Neural cell (in vitro differentiated cells): ENCODE data around the gene ZNF462. TPM values are rescaled to one million over a fixed set of nuclear protein-coding genes. Genes with fewer than 3 reads are reported as not detected.

Experiments
- H2AFZ ChIP-seq: fragments of 200-600, 300-800 bp; sonication (generic), shearing (Covaris generic); 2 replicates; pipeline ENCODE4 v1.6.0; 2014; ENCODE audit warnings: low read depth, mild to moderate bottlenecking, antibody characterized with exemption, low read length, moderate library complexity
- H3F3A ChIP-seq: fragments of 200-600 bp; shearing (Covaris generic); 2 replicates; pipeline ENCODE4 v1.6.1; 2016; ENCODE audit warnings: mild to moderate bottlenecking, moderate library complexity, mixed read lengths, antibody characterized with exemption, low read length; ENCODE audit not compliant: insufficient read depth, poor library complexity, severe bottlenecking
- H3K27ac ChIP-seq: fragments of 200-600, 300-800 bp; sonication (generic), shearing (Covaris generic); 2 replicates; pipeline ENCODE4 v1.5.1; 2014; ENCODE audit warnings: mild to moderate bottlenecking, low read length, moderate library complexity
- H3K27me3 ChIP-seq: fragments of 300-800, 200-600 bp; sonication (generic), shearing (Covaris generic); 2 replicates; pipeline ENCODE4 v1.6.0; 2014; ENCODE audit warnings: mild to moderate bottlenecking, low read depth, low read length, moderate library complexity; ENCODE audit not compliant: insufficient read depth
- H3K36me3 ChIP-seq: fragments of 300-800, 200-600 bp; sonication (generic), shearing (Covaris generic); 2 replicates; pipeline ENCODE4 v1.5.1; 2014; ENCODE audit warnings: mild to moderate bottlenecking, antibody characterized with exemption, low read length, moderate library complexity; ENCODE audit not compliant: insufficient read depth
- H3K4me2 ChIP-seq: fragments of 300-800, 200-600 bp; sonication (generic), shearing (Covaris generic); 2 replicates; pipeline ENCODE4 v1.6.0; 2014; ENCODE audit warnings: mild to moderate bottlenecking, low read length
- H3K4me3 ChIP-seq: fragments of 300-800, 200-600 bp; sonication (generic), shearing (Covaris generic); 2 replicates; pipeline ENCODE4 v1.5.1; 2014; ENCODE audit warnings: mild to moderate bottlenecking, low read length, moderate library complexity
- H3K79me2 ChIP-seq: fragments of 200-600 bp; shearing (Covaris generic); replicated peaks from 2 replicates; pipeline ENCODE4 v1.6.0; 2014; ENCODE audit warnings: mild to moderate bottlenecking, low read length, moderate library complexity; ENCODE audit not compliant: insufficient read depth
- H3K9ac ChIP-seq: fragments of 300-800, 200-600 bp; sonication (generic), shearing (Covaris generic); 2 replicates; pipeline ENCODE4 v1.6.1; 2016; ENCODE audit warnings: mild to moderate bottlenecking, low read length, mixed read lengths
- H3K9me2 ChIP-seq: fragments of 200-600 bp; shearing (Covaris generic); 2 replicates; pipeline ENCODE4 v1.6.1; 2016; ENCODE audit warnings: mild to moderate bottlenecking, low read length, mixed read lengths; ENCODE audit not compliant: insufficient read depth
- H3K9me3 ChIP-seq: fragments of 200-600, 300-800 bp; sonication (generic), shearing (Covaris generic); 2 replicates; pipeline ENCODE4 v1.6.1; 2016; ENCODE audit warnings: mild to moderate bottlenecking, mixed run types, low read length, moderate library complexity, mixed read lengths
- H4K20me1 ChIP-seq: fragments of 200-600 bp; shearing (Covaris generic); 2 replicates; pipeline ENCODE4 v1.6.1; 2016; ENCODE audit warnings: mild to moderate bottlenecking, mixed run types; ENCODE audit not compliant: insufficient read depth
- EP300 ChIP-seq: fragments of 450-650 bp; conservative IDR thresholded peaks from 2 replicates; pipeline ENCODE4 v1.6.1; 2014; ENCODE audit warnings: antibody characterized with exemption, mild to moderate bottlenecking, moderate library complexity; ENCODE audit not compliant: poor library complexity, severe bottlenecking
- EZH2 ChIP-seq: fragments of 200-600, 300-800 bp; shearing (Covaris generic), sonication (generic); IDR thresholded peaks from 2 replicates; pipeline ENCODE4 v1.6.1; 2014; ENCODE audit warnings: antibody characterized with exemption, low read length, borderline replicate concordance, mild to moderate bottlenecking; ENCODE audit not compliant: insufficient read depth, poor library complexity, severe bottlenecking
- MXI1 ChIP-seq: fragments of 450-650 bp; conservative IDR thresholded peaks from 2 replicates; pipeline ENCODE4 v1.6.1; 2014; ENCODE audit warnings: antibody characterized with exemption, mild to moderate bottlenecking; ENCODE audit not compliant: poor library complexity, severe bottlenecking
- POLR2AphosphoS5 ChIP-seq: IDR thresholded peaks from 2 replicates; pipeline ENCODE4 v1.6.1; 2012
- RAD21 ChIP-seq: fragments of 450-650 bp; conservative IDR thresholded peaks from 2 replicates; pipeline ENCODE4 v1.6.1; 2014; ENCODE audit warnings: antibody characterized with exemption, mild to moderate bottlenecking, moderate library complexity
- SMC3 ChIP-seq: fragments of 450-650 bp; conservative IDR thresholded peaks from 2 replicates; pipeline ENCODE4 v1.6.1; 2014; ENCODE audit warnings: antibody characterized with exemption, mild to moderate bottlenecking, moderate library complexity; ENCODE audit not compliant: poor library complexity
- TAF1 ChIP-seq: IDR thresholded peaks from 2 replicates; pipeline ENCODE4 v1.6.1; 2012; ENCODE audit warnings: low read depth
- polyA plus RNA-seq: library from polyadenylated mRNA; depleted of rRNA; stranded (reverse); fragments of >200 nt; gene quantifications from 2 replicates; pipeline ENCODE4 v1.2.3, GENCODE V29; 2014
- TF ChIP-seq, protein P1 (sequence below): fragments of 450-650 bp; IDR thresholded peaks from 2 replicates; pipeline ENCODE4 v1.5.1; 2014; ENCODE audit warnings: antibody characterized with exemption, mild to moderate bottlenecking, moderate library complexity; ENCODE audit not compliant: poor library complexity, severe bottlenecking
- TF ChIP-seq, protein P2 (sequence below): IDR thresholded peaks from 2 replicates; pipeline ENCODE4 v1.6.1; 2012; ENCODE audit warnings: borderline replicate concordance

ZNF462 gene
- polyA plus RNA-seq, 1 donor from 2014 or later: 9.1 TPM

- peak overlapping the region; percentile 94 for H3K27ac ChIP-seq
- no peaks in the 10 kb centered on the region for H3K36me3 ChIP-seq
- no peaks in the 10 kb centered on the region for H4K20me1 ChIP-seq
- no peaks in the 10 kb centered on the region for H3K9me2 ChIP-seq
- H3K4me2 ChIP-seq: peak overlapping the region; percentile 85
- H3K9me3 ChIP-seq: no peaks in the 10 kb centered on the region
- peak overlapping the region; percentile 85 for H3K4me3 ChIP-seq
- H3F3A ChIP-seq: peaks cover 25% of the 10 kb centered on the region
- TF ChIP-seq MXI1 (no peak), RAD21 (no peak), POLR2AphosphoS5 (no peak), EZH2 (no peak)
- TF ChIP-seq, protein P1, sequence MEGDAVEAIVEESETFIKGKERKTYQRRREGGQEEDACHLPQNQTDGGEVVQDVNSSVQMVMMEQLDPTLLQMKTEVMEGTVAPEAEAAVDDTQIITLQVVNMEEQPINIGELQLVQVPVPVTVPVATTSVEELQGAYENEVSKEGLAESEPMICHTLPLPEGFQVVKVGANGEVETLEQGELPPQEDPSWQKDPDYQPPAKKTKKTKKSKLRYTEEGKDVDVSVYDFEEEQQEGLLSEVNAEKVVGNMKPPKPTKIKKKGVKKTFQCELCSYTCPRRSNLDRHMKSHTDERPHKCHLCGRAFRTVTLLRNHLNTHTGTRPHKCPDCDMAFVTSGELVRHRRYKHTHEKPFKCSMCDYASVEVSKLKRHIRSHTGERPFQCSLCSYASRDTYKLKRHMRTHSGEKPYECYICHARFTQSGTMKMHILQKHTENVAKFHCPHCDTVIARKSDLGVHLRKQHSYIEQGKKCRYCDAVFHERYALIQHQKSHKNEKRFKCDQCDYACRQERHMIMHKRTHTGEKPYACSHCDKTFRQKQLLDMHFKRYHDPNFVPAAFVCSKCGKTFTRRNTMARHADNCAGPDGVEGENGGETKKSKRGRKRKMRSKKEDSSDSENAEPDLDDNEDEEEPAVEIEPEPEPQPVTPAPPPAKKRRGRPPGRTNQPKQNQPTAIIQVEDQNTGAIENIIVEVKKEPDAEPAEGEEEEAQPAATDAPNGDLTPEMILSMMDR: no peak
- H3K79me2 ChIP-seq: peaks cover 72% of the 10 kb centered on the region
- peak overlapping the region; percentile 89 for H3K9ac ChIP-seq
- no peaks in the 10 kb centered on the region for H3K27me3 ChIP-seq
- H2AFZ ChIP-seq: no peak overlapping the region
Observed at GRCh38 chr9:106866243-106866642, 3.3 kb downstream of the ZNF462 start.

DNA sequence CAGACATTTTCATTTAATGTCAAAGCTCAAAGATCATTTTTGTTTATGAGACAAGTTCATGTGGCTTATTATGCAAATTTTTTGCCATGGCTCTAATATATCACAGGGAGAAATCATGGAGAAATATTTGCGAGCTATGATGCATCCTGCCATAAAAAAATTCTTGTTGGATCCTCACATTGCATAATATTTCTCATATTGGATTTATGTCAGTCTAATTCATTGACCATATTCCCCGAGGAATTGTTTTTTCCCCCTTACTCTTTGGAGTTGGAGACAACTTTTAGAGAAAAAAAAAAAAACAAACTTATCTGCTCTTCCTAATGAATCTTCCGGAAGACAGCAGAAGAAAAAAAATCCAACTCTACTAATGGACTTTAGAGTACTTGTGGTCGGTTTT, 4.3 kb downstream of the ZNF462 start:
- H3K36me3 ChIP-seq: no peaks in the 10 kb centered on the region
- H3K4me2 ChIP-seq: peak overlapping the region; percentile 85
- H3K9ac ChIP-seq: no peak overlapping the region
- no peak overlapping the region for H2AFZ ChIP-seq
- H3K27ac ChIP-seq: no peak overlapping the region
- peak overlapping the region; percentile 85 for H3K4me3 ChIP-seq
- H3F3A ChIP-seq: peaks cover 25% of the 10 kb centered on the region
- H3K27me3 ChIP-seq: no peaks in the 10 kb centered on the region
- no peaks in the 10 kb centered on the region for H3K9me2 ChIP-seq
- no peaks in the 10 kb centered on the region for H3K9me3 ChIP-seq
- TF ChIP-seq EZH2 (no peak), TAF1 (no peak), MXI1 (no peak), EP300 (no peak), SMC3 (no peak), RAD21 (no peak), POLR2AphosphoS5 (no peak)
- TF ChIP-seq, protein P1: no peak
- TF ChIP-seq, protein P2, sequence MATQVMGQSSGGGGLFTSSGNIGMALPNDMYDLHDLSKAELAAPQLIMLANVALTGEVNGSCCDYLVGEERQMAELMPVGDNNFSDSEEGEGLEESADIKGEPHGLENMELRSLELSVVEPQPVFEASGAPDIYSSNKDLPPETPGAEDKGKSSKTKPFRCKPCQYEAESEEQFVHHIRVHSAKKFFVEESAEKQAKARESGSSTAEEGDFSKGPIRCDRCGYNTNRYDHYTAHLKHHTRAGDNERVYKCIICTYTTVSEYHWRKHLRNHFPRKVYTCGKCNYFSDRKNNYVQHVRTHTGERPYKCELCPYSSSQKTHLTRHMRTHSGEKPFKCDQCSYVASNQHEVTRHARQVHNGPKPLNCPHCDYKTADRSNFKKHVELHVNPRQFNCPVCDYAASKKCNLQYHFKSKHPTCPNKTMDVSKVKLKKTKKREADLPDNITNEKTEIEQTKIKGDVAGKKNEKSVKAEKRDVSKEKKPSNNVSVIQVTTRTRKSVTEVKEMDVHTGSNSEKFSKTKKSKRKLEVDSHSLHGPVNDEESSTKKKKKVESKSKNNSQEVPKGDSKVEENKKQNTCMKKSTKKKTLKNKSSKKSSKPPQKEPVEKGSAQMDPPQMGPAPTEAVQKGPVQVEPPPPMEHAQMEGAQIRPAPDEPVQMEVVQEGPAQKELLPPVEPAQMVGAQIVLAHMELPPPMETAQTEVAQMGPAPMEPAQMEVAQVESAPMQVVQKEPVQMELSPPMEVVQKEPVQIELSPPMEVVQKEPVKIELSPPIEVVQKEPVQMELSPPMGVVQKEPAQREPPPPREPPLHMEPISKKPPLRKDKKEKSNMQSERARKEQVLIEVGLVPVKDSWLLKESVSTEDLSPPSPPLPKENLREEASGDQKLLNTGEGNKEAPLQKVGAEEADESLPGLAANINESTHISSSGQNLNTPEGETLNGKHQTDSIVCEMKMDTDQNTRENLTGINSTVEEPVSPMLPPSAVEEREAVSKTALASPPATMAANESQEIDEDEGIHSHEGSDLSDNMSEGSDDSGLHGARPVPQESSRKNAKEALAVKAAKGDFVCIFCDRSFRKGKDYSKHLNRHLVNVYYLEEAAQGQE: no peak
- H4K20me1 ChIP-seq: no peaks in the 10 kb centered on the region
- peaks cover 82% of the 10 kb centered on the region for H3K79me2 ChIP-seq
